GM19455 (cell line): ENCODE results near the gene COMMD2.

Experiments
- ATAC-seq: cut with Tn5 transposase; IDR thresholded peaks from one replicate; pipeline ENCODE4 v1.9.1; 2021; ENCODE audit not compliant: unreplicated experiment

The COMMD2 gene

GRCh38 chr3:149764302-149764701, 12.0 kb upstream of the COMMD2 start:
- no peak for ATAC-seq

- ATAC-seq = no peak
These were observed 11.4 kb upstream of the COMMD2 start for GRCh38 chr3:149763565-149764195.

GRCh38 chr3:149753717-149754116, 1.4 kb upstream of the COMMD2 start:
- ATAC-seq = no peak

GRCh38 chr3:149752788-149753136, 473 bp upstream of the COMMD2 start:
- peak; percentile 2 for ATAC-seq

- ATAC-seq = no peak
These were observed 738 bp downstream of the COMMD2 start for GRCh38 chr3:149751551-149751950.

GRCh38 chr3:149744606-149745005, 7.7 kb downstream of the COMMD2 start:
- no peak for ATAC-seq

GRCh38 chr3:149744151-149744550, 8.1 kb downstream of the COMMD2 start:
- no peak for ATAC-seq

- ATAC-seq = no peak
These were observed 12.9 kb downstream of the COMMD2 start for GRCh38 chr3:149739396-149739795.

- no peak for ATAC-seq
These were observed 13.4 kb downstream of the COMMD2 start for GRCh38 chr3:149738876-149739275.

GRCh38 chr3:149736953-149737205, 15.4 kb downstream of the COMMD2 start:
- ATAC-seq = no peak

GRCh38 chr3:149736175-149736952, 15.9 kb downstream of the COMMD2 start:
- ATAC-seq = no peak

- no peak for ATAC-seq
These were observed 20.1 kb downstream of the COMMD2 start for GRCh38 chr3:149732234-149732633.

GRCh38 chr3:149727656-149728055, 24.6 kb downstream of the COMMD2 start:
- ATAC-seq = no peak

- peak; percentile 91 for ATAC-seq
These were observed 25.4 kb downstream of the COMMD2 start for GRCh38 chr3:149726716-149727407.

- no peak for ATAC-seq
These were observed 28.5 kb downstream of the COMMD2 start for GRCh38 chr3:149723781-149724180.

- ATAC-seq = no peak
These were observed 31.4 kb downstream of the COMMD2 start for GRCh38 chr3:149720918-149721317.

GRCh38 chr3:149717391-149718056, 34.8 kb downstream of the COMMD2 start:
- ATAC-seq = no peak

GRCh38 chr3:149716984-149717383, 35.3 kb downstream of the COMMD2 start:
- ATAC-seq = no peak

GRCh38 chr3:149715247-149715646, 37.0 kb downstream of the COMMD2 start:
- ATAC-seq = no peak

- no peak for ATAC-seq
These were observed 38.3 kb downstream of the COMMD2 start for GRCh38 chr3:149713730-149714654.

- no peak for ATAC-seq
These were observed 45.4 kb downstream of the COMMD2 start for GRCh38 chr3:149706905-149707304.
